NCI-H446 treated with DMSO at 0.1 percent for 48 hours (cell line): ENCODE results near the gene GTF3C5.
"Not testable (repeated sequence)": the region's sequence is repeated elsewhere in the genome, so short reads cannot be mapped to it uniquely, and the experiment has no call there.

ENCODE experiments used
- DNase-seq: peaks from one replicate; lab custom pipeline; 2025; lab: John Stamatoyannopoulos, UW

The GTF3C5 gene

GRCh38 chr9:133030317-133031129 lies at the start of gene GTF3C5:
GTF3C5 (plus strand) TSS chr9:133030997; CDS start chr9:133031012, 15 bp downstream.
- peak; percentile 95 for DNase-seq

GRCh38 chr9:132982458-132982857 lies 48.3 kb upstream of the GTF3C5 start:
- no peak for DNase-seq

GRCh38 chr9:132983491-132984201 lies 47.2 kb upstream of the GTF3C5 start:
- no peak for DNase-seq

- DNase-seq, result no peak
These were observed 46.4 kb upstream of the GTF3C5 start for GRCh38 chr9:132984202-132985070.

GRCh38 chr9:132985071-132985350 lies 45.8 kb upstream of the GTF3C5 start:
- no peak for DNase-seq

- no peak for DNase-seq
These were observed 45.3 kb upstream of the GTF3C5 start for GRCh38 chr9:132985489-132985888.

- no peak for DNase-seq
These were observed 44.7 kb upstream of the GTF3C5 start for GRCh38 chr9:132986114-132986513.

- no peak for DNase-seq
These were observed 43.9 kb upstream of the GTF3C5 start for GRCh38 chr9:132986640-132987620.

GRCh38 chr9:132988244-132989013 lies 42.4 kb upstream of the GTF3C5 start:
- DNase-seq, result no peak

GRCh38 chr9:132989014-132989310 lies 41.8 kb upstream of the GTF3C5 start:
- DNase-seq, result no peak

GRCh38 chr9:132989414-132989996 lies 41.3 kb upstream of the GTF3C5 start:
- no peak for DNase-seq

GRCh38 chr9:132989998-132990557 lies 40.7 kb upstream of the GTF3C5 start:
- not testable (repeated sequence) for DNase-seq

- DNase-seq, result no peak
These were observed 40.0 kb upstream of the GTF3C5 start for GRCh38 chr9:132990781-132991180.

- no peak for DNase-seq
These were observed 39.2 kb upstream of the GTF3C5 start for GRCh38 chr9:132991351-132992300.

- DNase-seq, result no peak
These were observed 37.3 kb upstream of the GTF3C5 start for GRCh38 chr9:132993511-132993939.

GRCh38 chr9:132994410-132995120 lies 36.2 kb upstream of the GTF3C5 start:
- DNase-seq, result no peak

- no peak for DNase-seq
These were observed 35.7 kb upstream of the GTF3C5 start for GRCh38 chr9:132995121-132995420.

GRCh38 chr9:132995879-132996278 lies 34.9 kb upstream of the GTF3C5 start:
- DNase-seq, result no peak
